ENCODE data around the gene ST3GAL5. TPM values are rescaled to one million over a fixed set of nuclear protein-coding genes. Genes with fewer than 3 reads are reported as not detected.

The ST3GAL5 gene
- total RNA-seq, 1 donor from 2014 or later, result 9.9 TPM

GRCh38 chr2:85921659-85922058, 32.9 kb upstream of the ST3GAL5 start:
- DNase-seq (ENCODE audit: low spot score), result no peak
- no peak for TF ChIP-seq CTCF (IDR thresholded peaks at IDR 0.05)
- TF ChIP-seq EZH2phosphoT487 (IDR thresholded peaks at IDR 0.05), result no peak
- no peak for TF ChIP-seq EZH2 (IDR thresholded peaks at IDR 0.05)
- H3F3A ChIP-seq (ENCODE audit: low read depth), result no peaks in the 10 kb centered on the region
- Mint-ChIP-seq H3K9me3 (no peaks in the 10 kb centered on the region), H3K27ac (no peak overlapping the region), H3K36me3 (no peaks in the 10 kb centered on the region), H3K4me3 (no peak overlapping the region), H3K27me3 (ENCODE audit: insufficient read depth, low read depth) (peaks cover 2% of the 10 kb centered on the region), H3K4me1 (no peaks in the 10 kb centered on the region)
- no peaks in the 10 kb centered on the region for H3K36me3 ChIP-seq
- H3K9me3 ChIP-seq (ENCODE audit: low read depth), result no peaks in the 10 kb centered on the region
- H3K4me2 ChIP-seq, result no peak overlapping the region
- no peak overlapping the region for H3K9ac ChIP-seq
- no peaks in the 10 kb centered on the region for H4K20me1 ChIP-seq (ENCODE audit: low read depth)
- peaks cover 11% of the 10 kb centered on the region for H3K4me1 ChIP-seq
- no peaks in the 10 kb centered on the region for H3K79me2 ChIP-seq (ENCODE audit: low read depth)
- H3K27me3 ChIP-seq, result no peaks in the 10 kb centered on the region
- no peak overlapping the region for H3K4me3 ChIP-seq
- H2AFZ ChIP-seq (replicated peaks), result peak overlapping the region; percentile 94
- no peak overlapping the region for H3K27ac ChIP-seq

GRCh38 chr2:85920810-85921545, 32.2 kb upstream of the ST3GAL5 start:
- no peaks in the 10 kb centered on the region for H3K9me3 ChIP-seq (ENCODE audit: low read depth)
- H3K27me3 ChIP-seq, result no peaks in the 10 kb centered on the region
- H3K27me3 Mint-ChIP-seq (ENCODE audit: insufficient read depth, low read depth), result peaks cover 2% of the 10 kb centered on the region
- H3K9ac ChIP-seq, result no peak overlapping the region
- peak overlapping the region; percentile 94 for H2AFZ ChIP-seq (replicated peaks)
- TF ChIP-seq CTCF (IDR thresholded peaks at IDR 0.05), result no peak
- no peak for TF ChIP-seq EZH2phosphoT487 (IDR thresholded peaks at IDR 0.05)
- TF ChIP-seq EZH2 (IDR thresholded peaks at IDR 0.05), result no peak
- H3F3A ChIP-seq (ENCODE audit: low read depth), result no peaks in the 10 kb centered on the region
- no peaks in the 10 kb centered on the region for H3K36me3 Mint-ChIP-seq
- no peaks in the 10 kb centered on the region for H3K9me3 Mint-ChIP-seq
- no peak for DNase-seq (ENCODE audit: low spot score)
- no peak overlapping the region for H3K27ac Mint-ChIP-seq
- no peaks in the 10 kb centered on the region for H3K79me2 ChIP-seq (ENCODE audit: low read depth)
- no peaks in the 10 kb centered on the region for H3K36me3 ChIP-seq
- no peak overlapping the region for H3K4me2 ChIP-seq
- H3K27ac ChIP-seq, result no peak overlapping the region
- no peak overlapping the region for H3K4me3 ChIP-seq
- H3K4me1 ChIP-seq, result peaks cover 11% of the 10 kb centered on the region
- H4K20me1 ChIP-seq (ENCODE audit: low read depth), result no peaks in the 10 kb centered on the region
- H3K4me1 Mint-ChIP-seq, result no peaks in the 10 kb centered on the region
- H3K4me3 Mint-ChIP-seq, result no peak overlapping the region

GRCh38 chr2:85917887-85918795, 29.4 kb upstream of the ST3GAL5 start:
- H3K4me2 ChIP-seq, result no peak overlapping the region
- no peaks in the 10 kb centered on the region for H3K27me3 ChIP-seq
- no peak overlapping the region for H3K27ac ChIP-seq
- no peak overlapping the region for H3K27ac Mint-ChIP-seq
- H3F3A ChIP-seq (ENCODE audit: low read depth), result no peaks in the 10 kb centered on the region
- H3K4me1 ChIP-seq, result peaks cover 11% of the 10 kb centered on the region
- H3K36me3 Mint-ChIP-seq, result no peaks in the 10 kb centered on the region
- no peak overlapping the region for H3K9ac ChIP-seq
- H3K9me3 Mint-ChIP-seq, result no peaks in the 10 kb centered on the region
- DNase-seq (ENCODE audit: low spot score), result no peak
- H3K9me3 ChIP-seq (ENCODE audit: low read depth), result no peaks in the 10 kb centered on the region
- H3K4me3 Mint-ChIP-seq, result no peak overlapping the region
- peaks cover 8% of the 10 kb centered on the region for H3K27me3 Mint-ChIP-seq (ENCODE audit: insufficient read depth, low read depth)
- no peak for TF ChIP-seq CTCF (IDR thresholded peaks at IDR 0.05)
- no peak for TF ChIP-seq EZH2phosphoT487 (IDR thresholded peaks at IDR 0.05)
- TF ChIP-seq EZH2 (IDR thresholded peaks at IDR 0.05), result no peak
- H3K4me3 ChIP-seq, result no peak overlapping the region
- no peak overlapping the region for H2AFZ ChIP-seq (replicated peaks)
- H3K4me1 Mint-ChIP-seq, result peaks cover 3% of the 10 kb centered on the region
- no peaks in the 10 kb centered on the region for H3K36me3 ChIP-seq
- no peaks in the 10 kb centered on the region for H4K20me1 ChIP-seq (ENCODE audit: low read depth)
- no peaks in the 10 kb centered on the region for H3K79me2 ChIP-seq (ENCODE audit: low read depth)

Data from neural progenitor cell (in vitro differentiated cells).